H1 (cell line): ENCODE measurements around the gene CACNA2D1. TPM values are rescaled to one million over a fixed set of nuclear protein-coding genes. Genes with fewer than 3 reads are reported as not detected.

Source experiments
- CEBPB ChIP-seq: IDR thresholded peaks from 2 replicates; pipeline ENCODE4 v1.6.1; 2012; ENCODE audit warnings: low read depth, low read length
- MAFK ChIP-seq: IDR thresholded peaks from 2 replicates; pipeline ENCODE4 v1.6.1; 2012; ENCODE audit warnings: low read depth, mild to moderate bottlenecking, improper control_type of control experiment, low read length
- SP4 ChIP-seq: IDR thresholded peaks from 2 replicates; pipeline ENCODE4 v1.6.1; 2012; ENCODE audit warnings: low read length, inconsistent platforms
- YY1 ChIP-seq: IDR thresholded peaks from 2 replicates; pipeline ENCODE4 v1.6.1; 2011; ENCODE audit warnings: low read depth, mild to moderate bottlenecking, low read length
- polyA plus RNA-seq, 7 experiments: library from polyadenylated mRNA; depleted of rRNA in 3 of 7; stranded (reverse) in 5 of 7; unstranded in 2 of 7; fragments of >200 nt in 5 of 7; fragments of 200-250 nt in 2 of 7; gene quantifications; 1 replicate in 5 of 7; 2 replicates in 1 of 7; 4 replicates in 1 of 7; pipeline versions ENCODE4 v1.2.1 to v1.2.3, GENCODE V29; 2011 to 2013; ENCODE audit warnings: missing spikeins in 2 of 7, mixed read lengths in 2 of 7
- total RNA-seq: library from RNA; stranded (reverse); fragmentation: NEBNext Ultra II Directional; extraction: Animal tissue kit (Norgen Biotek cat#: 25700); gene quantifications from 2 replicates; pipeline ENCODE4 v1.2.1, GENCODE V29; 2021

CACNA2D1 gene
- total and polyA plus RNA-seq, 2 of the 8 experiments (the other 6 are each of a cell fraction or from before 2014, with no cell fraction given): 4.3 to 27.3 TPM

- TF ChIP-seq MAFK: no peak
- no peak for TF ChIP-seq YY1
- no peak for TF ChIP-seq SP4
- TF ChIP-seq CEBPB: no peak
Observed at GRCh38 chr7:82375129-82375528, 68.4 kb downstream of the CACNA2D1 start (continued).
